HG02759 (cell line): ENCODE measurements around the gene MGAT4B.

Experiments used
- ATAC-seq: cut with Tn5 transposase; IDR thresholded peaks from one replicate; pipeline ENCODE4 v1.9.1; 2021; ENCODE audit warnings: mild to moderate bottlenecking, moderate library complexity; ENCODE audit not compliant: unreplicated experiment

MGAT4B gene

GRCh38 chr5:179773686-179774040 lies 33.0 kb downstream of the MGAT4B start:
- ATAC-seq, result no peak

- ATAC-seq, result no peak
These were observed 34.3 kb downstream of the MGAT4B start for GRCh38 chr5:179772351-179772750.

- no peak for ATAC-seq
These were observed 35.3 kb downstream of the MGAT4B start for GRCh38 chr5:179771311-179771895.

- no peak for ATAC-seq
These were observed 36.9 kb downstream of the MGAT4B start for GRCh38 chr5:179769796-179770195.

- ATAC-seq, result no peak
These were observed 37.4 kb downstream of the MGAT4B start for GRCh38 chr5:179769271-179769670.

GRCh38 chr5:179768326-179769085 lies 38.2 kb downstream of the MGAT4B start:
- ATAC-seq, result no peak

GRCh38 chr5:179767496-179768100 lies 39.1 kb downstream of the MGAT4B start:
- ATAC-seq, result no peak

- no peak for ATAC-seq
These were observed 39.8 kb downstream of the MGAT4B start for GRCh38 chr5:179766726-179767455.

GRCh38 chr5:179766021-179766725 lies 40.5 kb downstream of the MGAT4B start:
- ATAC-seq, result no peak

GRCh38 chr5:179765400-179765799 lies 41.3 kb downstream of the MGAT4B start:
- no peak for ATAC-seq

- ATAC-seq, result no peak
These were observed 42.6 kb downstream of the MGAT4B start for GRCh38 chr5:179764056-179764455.

- no peak for ATAC-seq
These were observed 43.3 kb downstream of the MGAT4B start for GRCh38 chr5:179763215-179763945.

GRCh38 chr5:179762781-179763176 lies 43.9 kb downstream of the MGAT4B start:
- ATAC-seq, result no peak

- no peak for ATAC-seq
These were observed 44.4 kb downstream of the MGAT4B start for GRCh38 chr5:179762079-179762780.

- peak; percentile 71 for ATAC-seq
These were observed 46.8 kb downstream of the MGAT4B start for GRCh38 chr5:179759581-179760551.

GRCh38 chr5:179758955-179759354 lies 47.7 kb downstream of the MGAT4B start:
- ATAC-seq, result no peak

GRCh38 chr5:179755022-179755421 lies 51.6 kb downstream of the MGAT4B start:
- ATAC-seq, result no peak

GRCh38 chr5:179753971-179754370 lies 52.7 kb downstream of the MGAT4B start:
- no peak for ATAC-seq
